22Rv1 (cell line): ENCODE results near the gene ADGRG6.
"Not testable (repeated sequence)": the region's sequence is repeated elsewhere in the genome, so short reads cannot be mapped to it uniquely, and the experiment has no call there.

ENCODE experiments used
- H3K27ac ChIP-seq: fragments of 450-650 bp; 2 replicates; pipeline ENCODE4 v1.5.1; 2017
- ZFX ChIP-seq: fragments of 450-650 bp; IDR thresholded peaks from 2 replicates; pipeline ENCODE4 v1.6.1; 2017; ENCODE audit warnings: antibody characterized with exemption, borderline replicate concordance
- TF ChIP-seq, protein P1 (sequence below): fragments of 450-650 bp; IDR thresholded peaks from 2 replicates; pipeline ENCODE4 v1.5.1; 2017; ENCODE audit warnings: mild to moderate bottlenecking

ADGRG6 gene

DNA sequence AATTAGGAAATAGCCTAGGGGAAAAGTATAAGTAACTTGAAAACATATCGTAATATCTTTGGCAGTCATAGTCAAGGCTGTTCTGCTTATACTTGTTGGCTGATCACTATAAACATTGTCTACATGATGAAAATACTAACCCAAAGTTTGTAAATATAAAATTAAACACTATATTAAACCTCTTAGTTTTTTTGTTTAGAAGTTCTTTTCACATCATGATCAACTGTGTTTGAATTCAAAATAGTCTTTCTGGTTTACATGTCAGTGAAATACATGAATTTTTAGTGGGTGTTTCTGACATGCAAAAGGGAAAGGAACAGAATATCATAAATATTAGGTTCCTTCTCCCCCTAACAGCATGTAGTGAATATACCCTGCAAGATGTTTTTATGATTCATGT, 43.5 kb downstream of the ADGRG6 start:
- H3K27ac ChIP-seq, result no peak overlapping the region
- no peak for TF ChIP-seq ZFX
- TF ChIP-seq, protein P1, sequence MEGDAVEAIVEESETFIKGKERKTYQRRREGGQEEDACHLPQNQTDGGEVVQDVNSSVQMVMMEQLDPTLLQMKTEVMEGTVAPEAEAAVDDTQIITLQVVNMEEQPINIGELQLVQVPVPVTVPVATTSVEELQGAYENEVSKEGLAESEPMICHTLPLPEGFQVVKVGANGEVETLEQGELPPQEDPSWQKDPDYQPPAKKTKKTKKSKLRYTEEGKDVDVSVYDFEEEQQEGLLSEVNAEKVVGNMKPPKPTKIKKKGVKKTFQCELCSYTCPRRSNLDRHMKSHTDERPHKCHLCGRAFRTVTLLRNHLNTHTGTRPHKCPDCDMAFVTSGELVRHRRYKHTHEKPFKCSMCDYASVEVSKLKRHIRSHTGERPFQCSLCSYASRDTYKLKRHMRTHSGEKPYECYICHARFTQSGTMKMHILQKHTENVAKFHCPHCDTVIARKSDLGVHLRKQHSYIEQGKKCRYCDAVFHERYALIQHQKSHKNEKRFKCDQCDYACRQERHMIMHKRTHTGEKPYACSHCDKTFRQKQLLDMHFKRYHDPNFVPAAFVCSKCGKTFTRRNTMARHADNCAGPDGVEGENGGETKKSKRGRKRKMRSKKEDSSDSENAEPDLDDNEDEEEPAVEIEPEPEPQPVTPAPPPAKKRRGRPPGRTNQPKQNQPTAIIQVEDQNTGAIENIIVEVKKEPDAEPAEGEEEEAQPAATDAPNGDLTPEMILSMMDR, result no peak

DNA sequence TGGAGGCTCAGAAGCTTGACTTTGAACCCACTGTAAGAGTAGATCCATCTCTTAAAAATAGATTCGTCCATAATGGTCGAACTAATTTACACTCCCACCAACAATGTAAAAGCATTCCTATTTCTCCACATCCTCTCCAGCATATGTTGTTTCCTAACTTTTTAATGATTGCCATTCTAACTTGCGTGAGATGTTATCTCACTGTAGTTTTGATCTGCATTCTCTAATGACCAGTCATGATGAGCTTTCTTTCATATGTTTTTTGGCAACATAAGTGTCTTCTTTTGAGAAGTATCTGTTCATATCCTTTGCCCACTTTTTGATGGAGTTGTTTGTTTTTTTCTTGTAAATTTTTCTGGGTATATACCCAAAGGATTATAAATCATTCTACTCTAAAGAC, 44.4 kb downstream of the ADGRG6 start:
- H3K27ac ChIP-seq, result not testable (repeated sequence)

DNA sequence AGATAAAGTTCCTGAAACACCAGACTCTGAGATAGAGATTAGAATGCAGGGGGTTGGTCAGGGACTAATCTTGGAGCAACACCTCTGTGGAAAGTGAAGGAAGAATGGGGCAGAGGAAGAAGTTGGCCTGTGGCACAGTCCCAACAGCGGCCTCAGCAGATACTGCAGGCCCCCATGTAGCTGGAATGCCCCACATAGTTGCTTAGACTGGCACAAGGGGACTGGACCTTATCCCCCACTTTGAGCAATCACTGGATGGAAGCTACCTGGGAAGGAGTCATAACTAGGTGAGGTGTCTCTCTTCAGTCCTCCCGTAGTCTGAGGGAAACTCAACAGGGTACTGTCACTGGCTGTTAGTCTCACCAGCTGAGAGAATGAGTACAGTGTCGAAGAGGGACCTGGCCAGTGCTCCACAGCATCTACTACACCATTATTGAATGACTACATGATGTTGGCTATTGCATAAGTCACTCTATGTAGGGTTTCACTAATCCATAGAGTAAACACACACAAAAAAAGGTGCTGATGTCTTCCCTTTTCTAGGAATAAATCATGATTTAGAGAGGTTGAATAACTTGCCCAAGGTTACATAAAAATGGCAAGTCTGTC, 47.5 kb downstream of the ADGRG6 start:
- no peak for TF ChIP-seq ZFX
- TF ChIP-seq, protein P1, result no peak
- H3K27ac ChIP-seq, result no peak overlapping the region

DNA sequence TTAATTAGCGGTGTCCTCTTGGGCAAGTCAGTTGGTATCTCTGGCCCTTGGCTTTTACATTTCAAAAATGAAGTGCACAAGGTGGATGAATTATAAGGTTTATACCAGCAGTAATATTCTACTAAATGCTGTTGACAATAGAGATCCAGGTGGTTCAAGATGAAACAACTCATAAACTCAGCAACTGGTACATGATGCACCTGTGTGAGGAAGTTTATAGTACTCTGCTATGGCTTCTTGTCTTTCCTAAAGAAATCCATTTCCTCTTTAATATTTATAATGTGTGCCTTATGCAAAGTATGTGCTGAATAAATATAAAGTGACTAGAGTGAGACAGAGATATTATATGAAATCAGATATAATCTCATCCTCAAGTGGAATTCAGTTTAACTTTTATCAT, 48.5 kb downstream of the ADGRG6 start:
- no peak overlapping the region for H3K27ac ChIP-seq
- TF ChIP-seq, protein P1, result no peak
- no peak for TF ChIP-seq ZFX

DNA sequence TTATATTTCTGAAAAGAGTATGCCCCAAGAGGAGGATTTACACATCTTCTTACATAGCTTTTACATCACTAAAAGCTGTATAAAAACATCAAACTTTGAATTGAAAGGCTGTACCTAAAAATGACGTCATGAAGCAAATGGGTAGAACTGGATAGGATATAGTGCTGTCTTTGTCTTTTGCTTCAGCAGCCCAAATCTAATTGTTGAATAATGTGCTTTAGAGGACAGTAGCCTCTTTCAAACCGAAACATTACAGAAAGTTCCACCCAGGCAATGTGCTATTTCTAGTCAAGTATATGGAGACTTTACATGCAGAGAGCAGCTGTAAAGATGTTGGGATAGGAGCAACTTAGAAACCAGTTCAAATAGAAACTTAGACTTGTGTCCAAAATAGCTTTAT, 51.9 kb downstream of the ADGRG6 start:
- TF ChIP-seq, protein P1, result no peak
- TF ChIP-seq ZFX, result no peak
- no peak overlapping the region for H3K27ac ChIP-seq

DNA sequence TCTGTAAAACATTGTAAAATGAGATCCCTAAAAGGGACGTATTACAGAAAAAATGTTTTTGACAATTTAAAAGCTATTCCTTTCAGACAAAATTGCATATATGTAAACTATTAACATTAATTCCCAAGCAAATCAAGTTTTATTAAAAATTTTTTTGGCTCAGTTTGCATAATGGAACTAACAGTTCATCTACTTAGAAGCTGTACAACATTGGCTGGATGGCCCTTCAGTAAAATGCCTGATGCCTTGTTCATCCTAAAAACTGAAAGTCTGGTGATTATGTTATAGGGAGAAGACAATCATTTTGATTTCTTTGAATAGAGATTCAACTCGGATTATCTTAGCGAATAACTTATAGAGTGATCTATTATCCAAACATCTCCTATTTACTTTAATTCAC, 52.8 kb downstream of the ADGRG6 start:
- H3K27ac ChIP-seq, result no peak overlapping the region
- TF ChIP-seq, protein P1, result no peak
- TF ChIP-seq ZFX, result no peak

DNA sequence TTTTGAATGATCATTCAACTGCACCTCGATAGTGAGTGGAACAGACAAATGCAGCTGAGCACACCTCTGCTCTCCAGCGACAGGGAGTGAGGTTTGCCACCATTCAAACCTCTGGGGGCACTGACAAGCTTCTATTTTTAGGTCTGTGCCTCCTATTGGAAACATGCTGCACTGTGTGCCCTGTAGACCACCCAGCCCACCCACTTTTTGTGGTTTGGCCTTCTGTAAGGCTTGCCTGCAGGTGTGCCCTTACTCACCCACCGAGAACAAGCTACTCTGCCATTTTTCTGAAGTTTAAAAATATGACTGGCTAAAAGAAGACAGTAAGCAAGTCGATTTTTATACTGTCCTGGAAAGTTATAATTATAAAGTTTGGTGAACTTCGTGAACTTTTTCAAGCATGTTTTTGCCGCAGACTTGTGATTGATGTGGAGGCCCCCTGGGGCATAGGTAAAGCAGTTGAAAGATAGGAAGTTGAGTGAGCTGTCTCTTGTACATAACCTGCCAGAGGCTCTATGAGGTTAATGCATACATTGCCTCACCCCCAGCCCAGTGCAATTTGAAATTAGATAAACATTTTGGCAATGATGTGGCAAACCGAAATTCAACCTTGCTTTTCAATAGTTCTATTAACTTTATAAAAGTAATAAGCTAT, 53.8 kb downstream of the ADGRG6 start:
- no peak for TF ChIP-seq ZFX
- TF ChIP-seq, protein P1, result no peak
- H3K27ac ChIP-seq, result no peak overlapping the region
